Gastrocnemius medialis (tissue), 4 donors: ENCODE results near the gene ACACB. TPM values are rescaled to one million over a fixed set of nuclear protein-coding genes. Genes with fewer than 3 reads are reported as not detected.

Source experiments
- ATAC-seq, 2 donors: fragments of 150-250 bp; one replicate each; pipeline ENCODE4 v1.9.1; 2016
- DNase-seq, 2 donors: peaks; one replicate each; pipeline ENCODE4 v3.0.0-alpha.2; 2019
- H3K27ac ChIP-seq, 4 donors: fragments of 200-600 bp; sonication (generic); 1 replicate in 1 of 4; 2 replicates in 3 of 4; pipeline ENCODE4 v1.5.1; 2016 to 2018; ENCODE audit warnings: mild to moderate bottlenecking in 2 of 4, moderate library complexity in 1 of 4
- H3K27me3 ChIP-seq, 3 donors: fragments of 200-600 bp; sonication (generic) in 2 of 3; 1 replicate in 1 of 3; 2 replicates in 2 of 3; pipeline versions ENCODE4 v1.5.1 to v1.6.0; 2016 to 2019; ENCODE audit warnings: mild to moderate bottlenecking in 1 of 3, moderate library complexity in 1 of 3
- H3K36me3 ChIP-seq, 2 donors: fragments of 200-600 bp; sonication (generic) in 1 of 2; one replicate each; pipeline ENCODE4 v1.5.1; 2017 to 2018
- H3K4me1 ChIP-seq, 2 donors: fragments of 200-600 bp; sonication (generic) in 1 of 2; one replicate each; pipeline ENCODE4 v1.5.1; 2016 to 2017; ENCODE audit warnings: mild to moderate bottlenecking in 2 of 2
- H3K4me3 ChIP-seq, 4 donors: fragments of 200-600 bp; sonication (generic) in 3 of 4; 1 replicate in 1 of 4; 2 replicates in 3 of 4; pipeline ENCODE4 v1.5.1; 2016 to 2019; ENCODE audit warnings: mild to moderate bottlenecking in 2 of 4
- H3K9me3 ChIP-seq, 3 donors: fragments of 200-600 bp; sonication (generic) in 2 of 3; 1 replicate in 1 of 3; 2 replicates in 2 of 3; pipeline ENCODE4 v1.5.1; 2016 to 2019
- CTCF ChIP-seq, 5 experiments: fragments of 450-650 bp in 3 of 5; fragments of 200-600 bp in 2 of 5; sonication (generic) in 2 of 5; IDR thresholded peaks in 4 of 5; conservative IDR thresholded peaks in 1 of 5; 1 replicate in 4 of 5; 2 replicates in 1 of 5; pipeline ENCODE4 v1.5.1; 2016 to 2019; ENCODE audit warnings: antibody characterized with exemption in 5 of 5, mild to moderate bottlenecking in 3 of 5, moderate library complexity in 3 of 5
- POLR2A ChIP-seq, 2 donors: fragments of 450-650 bp; IDR thresholded peaks; one replicate each; pipeline ENCODE4 v1.6.1; 2017; ENCODE audit warnings: antibody characterized with exemption in 2 of 2, mild to moderate bottlenecking in 2 of 2, moderate library complexity in 2 of 2
- in situ Hi-C, 4 donors: fragments of 200-750 bp; cut with MboI; loops; one replicate each; pipeline versions ENCODE4 v1.15.0 to v1.8.0; 2017; ENCODE audit warnings: low sequenced_read_pairs in 4 of 4
- intact Hi-C: fragments of 100-400 bp; cut with DNase I; formaldehyde crosslinking; loops from one replicate; pipeline ENCODE4 v1.15.1; 2023; ENCODE audit warnings: low total_unique reads
- total RNA-seq, 4 donors: library from RNA; depleted of rRNA; stranded (reverse); fragments of >200 nt; gene quantifications; one replicate each; pipeline versions ENCODE4 v1.1.0 to v1.2.3, GENCODE V29; 2016

The ACACB gene
- total RNA-seq, 4 donors from 2014 or later, result 595 to 1,103 (median 698) TPM

- H3K27ac ChIP-seq, result peak overlapping the region in 1 of 4 donors; percentile 95
- H3K9me3 ChIP-seq, result no peaks in the 10 kb centered on the region
- ATAC-seq (no peak), DNase-seq (no peak)
- intact Hi-C loops, result no loop called here
- TF ChIP-seq POLR2A (IDR thresholded peaks at IDR 0.05) (no peak), CTCF (IDR thresholded peaks at IDR 0.05 in 4 of 5, conservative IDR thresholded peaks at IDR 0.05 in 1 of 5) (no peak)
- in situ Hi-C loops, result loop anchor here in 1 of 4 donors (25.0 kb wide), 1 partner anchor 413 kb away; no protein-coding TSS in a partner anchor
- H3K4me1 ChIP-seq, result peaks cover 17 to 22% of the 10 kb centered on the region in 2 donors
- no peak overlapping the region for H3K4me3 ChIP-seq
- no peaks in the 10 kb centered on the region for H3K27me3 ChIP-seq
- peaks cover 0 to 52% of the 10 kb centered on the region in 2 donors for H3K36me3 ChIP-seq
Measured at GRCh38 chr12:109100741-109101140, 15.6 kb upstream of the ACACB start.

DNA sequence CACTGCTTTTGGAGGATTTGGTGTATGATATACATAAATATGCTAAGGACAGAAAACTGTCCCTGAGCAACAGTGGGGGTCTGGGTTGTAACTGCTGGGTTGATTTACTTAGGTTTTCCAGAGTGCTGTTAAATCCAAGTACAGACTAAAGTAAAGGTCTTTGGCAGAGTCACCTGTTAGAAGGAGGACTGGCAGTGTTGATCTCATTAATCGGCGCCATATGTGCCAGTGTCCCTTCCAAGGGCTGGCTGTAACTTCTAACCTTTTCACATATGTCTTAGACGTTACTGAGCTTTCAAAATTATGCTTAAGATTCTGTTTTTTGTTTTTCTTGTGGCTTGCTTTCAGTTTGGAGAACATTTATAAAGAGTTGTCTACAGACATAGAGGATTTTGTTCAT lies 13.9 kb upstream of the ACACB start:
- Histone ChIP-seq H3K27me3 (no peaks in the 10 kb centered on the region), H3K4me3 (no peak overlapping the region), H3K36me3 (peaks cover 0 to 65% of the 10 kb centered on the region in 2 donors), H3K9me3 (no peaks in the 10 kb centered on the region), H3K27ac (no peak overlapping the region), H3K4me1 (peaks cover 15 to 18% of the 10 kb centered on the region in 2 donors)
- DNase-seq (no peak), ATAC-seq (no peak)
- TF ChIP-seq POLR2A (IDR thresholded peaks at IDR 0.05) (no peak), CTCF (IDR thresholded peaks at IDR 0.05 in 4 of 5, conservative IDR thresholded peaks at IDR 0.05 in 1 of 5) (no peak)
- intact Hi-C loops, result no loop called here
- in situ Hi-C loops, result loop anchor here in 1 of 4 donors (25.0 kb wide), 1 partner anchor 415 kb away; no protein-coding TSS in a partner anchor

DNA sequence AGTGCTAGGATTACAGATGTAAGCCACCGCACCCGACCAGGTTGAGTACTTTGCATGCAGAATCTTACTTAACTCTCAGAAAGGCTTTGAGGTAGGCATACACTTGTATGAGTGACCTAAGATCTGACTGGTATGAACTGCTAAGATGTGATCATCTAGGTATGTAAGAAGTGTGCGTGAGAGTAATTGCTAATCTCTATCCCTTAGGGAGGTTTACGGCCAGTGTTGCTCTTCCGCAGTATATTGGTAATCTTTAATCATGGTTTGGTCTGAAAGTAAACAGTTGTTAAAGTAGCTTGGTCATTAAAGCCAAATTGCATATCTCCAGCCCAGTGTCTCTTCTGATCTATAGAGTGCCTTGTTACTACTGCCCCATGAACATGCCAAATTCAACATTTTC lies 11.2 kb upstream of the ACACB start:
- peaks cover 0 to 1% of the 10 kb centered on the region in 2 donors for H3K4me1 ChIP-seq
- no peak overlapping the region for H3K4me3 ChIP-seq
- no peak overlapping the region for H3K27ac ChIP-seq
- no peak for DNase-seq
- H3K36me3 ChIP-seq, result peaks cover 0 to 76% of the 10 kb centered on the region in 2 donors
- TF ChIP-seq POLR2A (IDR thresholded peaks at IDR 0.05) (no peak), CTCF (IDR thresholded peaks at IDR 0.05 in 4 of 5, conservative IDR thresholded peaks at IDR 0.05 in 1 of 5) (no peak)
- in situ Hi-C loops (loop anchor here in 1 of 4 donors (25.0 kb wide), 1 partner anchor 418 kb away; no protein-coding TSS in a partner anchor), intact Hi-C loops (no loop called here)
- no peaks in the 10 kb centered on the region for H3K27me3 ChIP-seq
- H3K9me3 ChIP-seq, result no peaks in the 10 kb centered on the region
- no peak for ATAC-seq

GRCh38 chr12:109109746-109110350 lies 6.5 kb upstream of the ACACB start:
- Histone ChIP-seq H3K27me3 (no peaks in the 10 kb centered on the region), H3K9me3 (no peaks in the 10 kb centered on the region), H3K27ac (peak overlapping the region; percentile 93 to 99 (median 97)), H3K36me3 (peaks cover 0 to 35% of the 10 kb centered on the region in 2 donors), H3K4me1 (peaks cover 18 to 32% of the 10 kb centered on the region in 2 donors), H3K4me3 (no peak overlapping the region)
- DNase-seq (no peak), ATAC-seq (no peak)
- TF ChIP-seq CTCF (IDR thresholded peaks at IDR 0.05 in 4 of 5, conservative IDR thresholded peaks at IDR 0.05 in 1 of 5), result no peak
- no peak for TF ChIP-seq POLR2A (IDR thresholded peaks at IDR 0.05)
- in situ Hi-C loops, result loop anchor here in 1 of 4 donors (25.0 kb wide), 1 partner anchor 423 kb away; no protein-coding TSS in a partner anchor
- intact Hi-C loops, result loop anchor here (5.0 to 10.0 kb wide), 2 partner anchors 52 to 315 kb away; no protein-coding TSS in a partner anchor
